ENCODE data around the gene SCN1A.
"Not testable (repeated sequence)": the region's sequence is repeated elsewhere in the genome, so short reads cannot be mapped to it uniquely, and the experiment has no call there.

The SCN1A gene

GRCh38 chr2:166081131-166081632, 46.6 kb downstream of the SCN1A start:
- no peak for DNase-seq

GRCh38 chr2:166074430-166074829, 53.4 kb downstream of the SCN1A start:
- no peak for DNase-seq

GRCh38 chr2:166074011-166074410, 53.8 kb downstream of the SCN1A start:
- no peak for DNase-seq

GRCh38 chr2:166070231-166070630, 57.6 kb downstream of the SCN1A start:
- no peak for DNase-seq

DNA sequence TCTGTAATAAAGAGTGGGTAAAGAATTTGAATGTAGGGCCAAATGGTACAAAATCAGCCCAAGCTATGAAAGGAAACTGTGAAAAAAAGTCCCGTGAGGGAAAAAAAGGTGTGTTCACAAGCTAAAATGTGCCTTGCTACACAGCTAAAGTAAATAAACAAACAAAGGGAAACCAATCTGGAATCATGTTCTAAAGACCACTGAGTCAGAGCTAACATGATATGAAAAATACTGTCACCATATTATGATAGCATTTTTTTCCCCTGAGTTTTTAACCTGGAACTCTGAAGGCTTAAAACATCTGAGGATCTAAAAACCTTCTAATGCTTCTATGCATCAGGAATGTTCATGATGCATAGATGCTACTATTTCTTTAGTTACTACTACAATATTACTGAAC, 58.8 kb downstream of the SCN1A start:
- no peak for DNase-seq

- DNase-seq: no peak
Measured at GRCh38 chr2:166067229-166067628, 60.6 kb downstream of the SCN1A start.

GRCh38 chr2:166060191-166060590, 67.6 kb downstream of the SCN1A start:
- no peak for DNase-seq

DNA sequence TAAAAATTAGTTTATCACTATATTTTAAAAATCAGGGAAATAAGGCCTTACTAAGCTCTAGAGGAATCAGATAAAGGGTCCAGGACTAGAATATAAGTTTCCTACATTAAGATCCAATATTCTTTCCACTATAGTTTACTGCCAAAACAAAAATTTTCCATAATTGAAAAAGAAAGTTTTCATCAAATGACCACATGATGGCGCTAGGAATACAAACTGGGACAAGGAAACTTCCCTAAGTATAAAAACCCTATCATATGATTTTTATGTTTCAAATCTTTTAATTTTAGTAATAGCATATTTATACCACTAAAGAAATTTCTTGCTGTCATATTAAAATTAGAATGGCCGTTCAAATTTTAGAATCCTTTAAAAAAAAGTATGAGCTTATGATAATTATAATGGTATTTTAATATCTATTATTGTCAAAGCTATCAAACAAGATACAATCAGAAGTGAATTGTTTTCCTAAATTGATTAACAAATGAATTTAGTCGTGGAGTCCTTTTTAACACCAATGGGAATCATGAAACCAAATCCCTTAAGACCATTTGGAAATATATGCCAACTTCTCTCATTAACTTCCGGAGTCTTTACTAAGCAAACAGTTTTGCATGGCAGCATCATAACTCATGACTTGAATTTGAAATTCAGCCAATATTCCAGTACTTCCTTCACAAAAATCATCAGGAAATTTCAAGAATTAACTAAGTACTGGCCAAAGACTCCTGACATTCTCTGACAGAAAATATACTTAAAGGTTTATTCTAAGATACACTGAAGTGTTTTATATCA, 70.3 kb downstream of the SCN1A start:
- DNase-seq: no peak

- no peak for DNase-seq
Measured at GRCh38 chr2:166044853-166045483, 82.9 kb downstream of the SCN1A start.

DNA sequence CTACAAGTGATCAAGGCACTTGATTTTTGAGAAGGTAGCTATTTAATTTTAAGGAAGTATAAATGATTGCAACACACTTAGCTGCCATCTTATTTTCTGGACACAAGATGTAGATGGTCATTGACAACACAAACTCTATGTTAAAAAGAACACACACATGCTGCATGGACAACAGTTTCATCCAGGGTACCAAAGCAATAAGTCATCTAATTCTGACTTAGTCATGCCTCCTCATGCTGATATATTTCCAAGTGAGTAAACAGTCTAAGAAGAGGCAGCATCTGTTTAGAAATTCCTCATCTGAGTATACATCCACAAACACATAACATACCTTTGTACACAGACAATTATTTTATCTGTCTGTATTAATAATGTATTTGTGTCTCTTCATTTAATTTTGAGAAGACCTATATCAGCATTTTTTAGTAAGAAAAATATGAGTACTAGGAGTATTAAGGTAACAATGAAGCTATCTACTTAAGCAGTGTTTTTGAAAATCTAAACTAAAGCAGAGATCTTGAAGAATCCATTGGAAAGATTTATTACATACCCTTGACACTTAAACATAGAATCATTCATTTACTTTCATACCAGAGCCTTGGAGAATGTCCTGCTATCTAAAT, 84.9 kb downstream of the SCN1A start:
- DNase-seq: no peak

DNA sequence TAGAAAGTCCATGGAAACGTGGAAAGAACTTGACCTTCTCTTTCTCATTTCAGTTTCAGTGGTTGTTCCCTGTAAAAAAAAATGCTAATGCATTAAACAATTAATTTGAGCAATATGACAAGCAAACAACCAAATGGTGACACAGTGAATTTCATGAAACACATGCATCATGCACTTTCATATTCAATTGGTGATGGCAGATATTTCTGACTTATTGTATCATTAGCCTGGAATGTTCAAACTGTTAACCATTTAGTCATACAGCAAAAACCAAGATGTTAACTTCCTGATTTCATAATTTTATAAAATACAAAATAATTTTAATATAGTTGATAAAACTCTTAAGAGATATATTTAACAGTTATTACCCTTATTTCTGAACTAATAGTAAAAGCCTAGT, 85.5 kb downstream of the SCN1A start:
- no peak for DNase-seq

- no peak for DNase-seq
Measured at GRCh38 chr2:166041613-166042012, 86.2 kb downstream of the SCN1A start.

GRCh38 chr2:166032361-166032760, 95.5 kb downstream of the SCN1A start:
- DNase-seq: no peak

DNA sequence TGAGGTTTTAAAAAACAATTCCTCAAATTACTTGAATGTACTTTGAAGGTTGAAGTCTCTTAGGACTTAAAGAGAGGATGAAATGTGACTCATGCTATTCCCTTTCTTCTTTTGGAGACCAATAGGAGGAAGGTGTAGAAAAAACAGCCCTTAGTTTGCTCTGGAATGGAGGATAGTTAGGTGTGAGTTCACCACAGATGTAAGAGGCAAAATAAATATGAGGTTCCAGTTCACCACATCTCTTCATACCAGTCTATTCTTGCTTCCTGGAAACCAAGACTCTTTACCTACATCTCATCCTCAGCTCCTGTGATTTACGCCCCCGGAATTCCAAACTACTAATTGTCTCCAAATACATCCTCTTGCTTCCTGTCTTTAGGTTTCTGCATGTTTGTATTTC, 96.8 kb downstream of the SCN1A start:
- DNase-seq: no peak

DNA sequence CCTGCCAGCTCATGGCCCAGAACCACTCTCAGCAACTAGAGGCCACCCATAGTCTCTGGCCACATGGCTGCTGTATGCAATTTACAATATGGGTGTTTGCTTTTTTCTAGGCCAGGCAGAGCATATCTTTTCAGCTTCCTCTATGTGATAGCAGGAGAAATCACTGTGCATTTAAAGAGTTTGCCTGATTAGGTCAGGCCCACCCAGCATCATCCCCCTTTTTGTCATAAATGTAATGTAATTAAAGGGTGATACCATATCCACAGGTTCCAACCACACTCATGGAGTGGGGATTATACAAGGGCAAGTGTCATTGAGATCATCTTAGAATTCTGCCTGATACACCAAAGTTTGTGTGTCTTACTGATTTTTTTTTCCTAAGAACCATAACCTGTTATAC, 102.5 kb downstream of the SCN1A start:
- no peak for DNase-seq

DNA sequence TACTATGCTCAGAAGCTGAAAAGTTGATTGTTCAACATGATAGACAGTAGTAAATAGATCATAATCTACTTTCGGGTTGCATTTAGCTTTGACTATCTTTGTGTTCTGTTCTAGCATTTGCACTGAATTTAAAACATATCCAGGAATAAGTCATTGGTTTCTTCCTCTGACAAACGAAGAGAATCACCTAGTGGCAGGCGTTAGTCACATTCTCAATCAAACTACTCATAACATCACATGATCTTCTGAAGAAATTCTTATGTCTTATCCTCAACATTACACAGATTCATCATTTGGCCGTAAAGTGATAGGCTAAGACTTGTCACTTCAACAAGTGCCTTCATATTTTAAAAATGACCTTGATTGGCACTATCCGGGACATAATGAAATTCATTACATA, 110.6 kb downstream of the SCN1A start:
- no peak for DNase-seq

DNA sequence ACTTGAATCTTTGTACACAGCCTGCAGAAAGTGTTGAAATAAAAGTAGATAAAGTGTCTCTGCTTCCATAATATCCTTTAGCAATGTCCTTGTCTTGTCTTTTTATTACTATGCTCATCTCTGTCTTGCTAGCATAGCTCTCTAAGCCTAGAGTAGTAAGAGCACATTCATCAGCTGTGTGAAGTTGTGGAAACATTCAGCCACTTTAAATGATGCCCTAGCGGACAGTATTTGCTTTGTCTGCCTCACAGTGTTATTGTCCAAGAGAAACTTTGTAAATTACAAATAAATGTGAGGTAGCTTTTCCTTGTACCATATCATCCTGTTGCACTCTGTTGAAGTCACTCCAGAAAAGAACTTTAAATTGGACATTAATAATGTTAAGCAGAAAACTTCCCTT, 113.9 kb downstream of the SCN1A start:
- DNase-seq: no peak

DNA sequence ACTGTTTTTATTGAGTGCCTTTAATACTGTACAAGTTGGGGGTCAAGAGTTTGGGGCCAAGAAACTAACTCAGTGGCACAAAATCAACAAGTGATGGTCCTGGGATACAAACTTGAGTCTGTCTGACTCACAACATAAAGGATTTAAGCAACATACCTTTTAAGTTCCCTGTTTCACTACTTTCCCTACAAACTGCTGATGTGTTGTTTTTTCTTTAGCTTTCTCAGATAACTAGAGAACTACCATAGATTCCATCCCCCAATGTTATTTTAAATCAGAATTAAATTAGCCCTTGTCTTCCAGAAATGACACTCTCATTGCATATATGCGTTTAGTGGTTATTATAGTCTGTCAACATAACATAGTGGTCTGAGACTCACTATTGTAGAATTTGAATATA, 116.2 kb downstream of the SCN1A start:
- no peak for DNase-seq

- no peak for DNase-seq
Measured at GRCh38 chr2:166000401-166000800, 127.4 kb downstream of the SCN1A start.

GRCh38 chr2:165990846-165991245, 137.0 kb downstream of the SCN1A start:
- DNase-seq: no peak

GRCh38 chr2:165989851-165990250, 138.0 kb downstream of the SCN1A start:
- no peak for DNase-seq

DNA sequence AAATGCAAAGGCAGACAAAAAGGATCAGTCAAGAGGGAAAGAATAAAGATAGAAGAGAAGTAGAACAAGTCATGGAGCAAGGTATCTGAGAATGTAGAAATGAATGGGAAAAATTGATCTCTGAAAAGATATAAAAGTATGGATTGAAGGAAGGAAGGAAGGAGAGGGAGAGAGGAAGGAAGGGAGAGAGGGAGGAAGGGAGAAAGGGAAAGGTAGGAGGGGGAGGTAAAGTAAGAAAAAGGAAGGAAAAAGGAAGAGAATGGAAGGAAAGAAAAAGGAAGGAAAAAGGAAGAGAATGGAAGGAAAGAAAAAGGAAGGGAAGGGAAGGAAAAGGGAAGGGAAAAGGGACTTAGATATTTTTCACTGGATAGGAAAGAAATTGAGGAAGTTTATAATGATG, 142.7 kb downstream of the SCN1A start:
- DNase-seq: no peak

DNA sequence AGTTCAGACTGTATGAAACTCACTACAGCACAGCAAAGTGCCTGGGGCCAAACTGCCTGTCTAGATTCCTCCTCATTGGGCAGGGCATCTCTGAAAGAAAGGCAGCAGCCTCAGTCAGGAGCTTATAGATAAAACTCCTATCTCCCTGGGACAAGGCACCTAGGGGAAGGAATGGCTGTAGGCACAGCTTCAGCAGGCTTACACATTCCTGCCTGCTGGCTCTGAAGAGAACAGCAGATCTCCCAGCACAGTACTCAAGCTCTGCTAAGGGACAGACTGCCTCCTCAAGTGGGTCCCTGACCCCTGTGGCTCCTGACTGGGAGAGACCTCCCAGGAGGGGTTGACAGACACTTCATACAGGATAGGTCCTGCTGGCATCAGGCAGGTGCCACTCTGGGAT, 155.7 kb downstream of the SCN1A start:
- not testable (repeated sequence) for DNase-seq

- DNase-seq: no peak
Measured at GRCh38 chr2:165970663-165971062, 157.2 kb downstream of the SCN1A start.

All from CD4-positive, alpha-beta T cell treated with Interleukin-1 beta for 1 hour (primary cell).